HepG2 (cell line): ENCODE data around the gene NR4A2.

Experiments
- CTCF ChIP-seq: sonication (generic); formaldehyde crosslinking; IDR thresholded peaks from 2 replicates; pipeline ENCODE4 v1.5.0; 2020; ENCODE audit warnings: mild to moderate bottlenecking, missing genetic modification reagents, moderate library complexity
- GZF1 ChIP-seq: sonication (generic); formaldehyde crosslinking; IDR thresholded peaks from 2 replicates; pipeline ENCODE4 v1.5.1; 2020; ENCODE audit warnings: mild to moderate bottlenecking, missing genetic modification reagents
- HDAC6 ChIP-seq: fragments of 200-600 bp; sonication (generic); IDR thresholded peaks from 2 replicates; pipeline ENCODE4 v1.7.0; 2017; ENCODE audit warnings: mild to moderate bottlenecking, antibody characterized with exemption, low read length, low read depth
- JUND ChIP-seq: sonication (generic); formaldehyde crosslinking; IDR thresholded peaks from 2 replicates; pipeline ENCODE4 v1.8.0; 2022; ENCODE audit warnings: mild to moderate bottlenecking, missing genetic modification reagents
- KDM4B ChIP-seq: sonication (generic); formaldehyde crosslinking; IDR thresholded peaks from 2 replicates; pipeline ENCODE4 v1.4.0; 2020; ENCODE audit warnings: missing genetic modification reagents
- POLR2AphosphoS5 ChIP-seq: IDR thresholded peaks from 2 replicates; pipeline ENCODE4 v1.6.1; 2012; ENCODE audit warnings: low read depth, low read length
- PRDM15 ChIP-seq: sonication (generic); formaldehyde crosslinking; IDR thresholded peaks from 2 replicates; pipeline ENCODE4 v1.4.0; 2020; ENCODE audit warnings: missing genetic modification reagents
- RAD21 ChIP-seq: fragments of 450-650 bp; formaldehyde crosslinking; IDR thresholded peaks from 2 replicates; pipeline ENCODE4 v1.5.0; 2020; ENCODE audit warnings: mild to moderate bottlenecking
- TFDP2 ChIP-seq: sonication (generic); formaldehyde crosslinking; IDR thresholded peaks from 2 replicates; pipeline ENCODE4 v1.4.0; 2020; ENCODE audit warnings: missing genetic modification reagents
- ZBTB26 ChIP-seq: IDR thresholded peaks from 2 replicates; pipeline ENCODE4 v1.6.1; 2016; ENCODE audit warnings: missing compliant biosample characterization, missing genetic modification reagents, borderline replicate concordance
- ZNF30 ChIP-seq: sonication (generic); formaldehyde crosslinking; IDR thresholded peaks from 2 replicates; pipeline ENCODE4 v1.5.0; 2020; ENCODE audit warnings: mild to moderate bottlenecking, missing genetic modification reagents
- ZNF644 ChIP-seq: IDR thresholded peaks from 2 replicates; pipeline ENCODE4 v1.6.1; 2016; ENCODE audit warnings: low read depth

- no peak for TF ChIP-seq JUND (CRISPR knock-in tag)
- TF ChIP-seq TFDP2 (CRISPR knock-in tag) = no peak
- TF ChIP-seq CTCF = no peak
- no peak for TF ChIP-seq POLR2AphosphoS5
- no peak for TF ChIP-seq ZNF30
- no peak for TF ChIP-seq GZF1 (CRISPR knock-in tag)
- TF ChIP-seq PRDM15 = no peak
- TF ChIP-seq ZBTB26 (CRISPR knock-in tag) = no peak
- no peak for TF ChIP-seq HDAC6
- TF ChIP-seq ZNF644 (CRISPR knock-in tag) = no peak
- TF ChIP-seq KDM4B (CRISPR knock-in tag) = no peak
- no peak for TF ChIP-seq RAD21 (CRISPR knock-in tag)
Observed at GRCh38 chr2:156333951-156334495, 1.5 kb upstream of the NR4A2 start.
